Iris pigment epithelial cell (primary cell): ENCODE results near the gene NAPG.
"Not testable (repeated sequence)": the region's sequence is repeated elsewhere in the genome, so short reads cannot be mapped to it uniquely, and the experiment has no call there.

Experiments
- DNase-seq: peaks from one replicate; pipeline ENCODE4 v3.0.0-alpha.2; 2011; ENCODE audit warnings: low read depth

The NAPG gene

GRCh38 chr18:10546557-10547300 is 20.9 kb downstream of the NAPG start:
- DNase-seq = peak; percentile 23

- no peak for DNase-seq
These were observed 26.4 kb downstream of the NAPG start for GRCh38 chr18:10552226-10552625.

- not testable (repeated sequence) for DNase-seq
These were observed 30.4 kb downstream of the NAPG start for GRCh38 chr18:10556251-10556650.

GRCh38 chr18:10557085-10557677 is 31.4 kb downstream of the NAPG start:
- no peak for DNase-seq

- DNase-seq = no peak
These were observed 32.6 kb downstream of the NAPG start for GRCh38 chr18:10558243-10558966.

- no peak for DNase-seq
These were observed 33.1 kb downstream of the NAPG start for GRCh38 chr18:10558967-10559298.

- DNase-seq = peak; percentile 8
These were observed 34.0 kb downstream of the NAPG start for GRCh38 chr18:10559553-10560451.

GRCh38 chr18:10560452-10561045 is 34.7 kb downstream of the NAPG start:
- DNase-seq = peak; percentile 69

- DNase-seq = no peak
These were observed 36.9 kb downstream of the NAPG start for GRCh38 chr18:10562773-10563160.

GRCh38 chr18:10563886-10564285 is 38.1 kb downstream of the NAPG start:
- no peak for DNase-seq

GRCh38 chr18:10564975-10565773 is 39.3 kb downstream of the NAPG start:
- DNase-seq = no peak

GRCh38 chr18:10565835-10566234 is 40.0 kb downstream of the NAPG start:
- DNase-seq = no peak

- DNase-seq = no peak
These were observed 40.6 kb downstream of the NAPG start for GRCh38 chr18:10566390-10566789.

GRCh38 chr18:10569941-10570340 is 44.1 kb downstream of the NAPG start:
- not testable (repeated sequence) for DNase-seq

- no peak for DNase-seq
These were observed 44.8 kb downstream of the NAPG start for GRCh38 chr18:10570622-10571021.

GRCh38 chr18:10571537-10571936 is 45.7 kb downstream of the NAPG start:
- DNase-seq = no peak

GRCh38 chr18:10573261-10573660 is 47.4 kb downstream of the NAPG start:
- DNase-seq = not testable (repeated sequence)

GRCh38 chr18:10574412-10574811 is 48.6 kb downstream of the NAPG start:
- not testable (repeated sequence) for DNase-seq

- DNase-seq = not testable (repeated sequence)
These were observed 52.2 kb downstream of the NAPG start for GRCh38 chr18:10577842-10578572.

GRCh38 chr18:10578573-10578899 is 52.7 kb downstream of the NAPG start:
- DNase-seq = not testable (repeated sequence)
